ENCODE results near the gene CDRT4.

DNA sequence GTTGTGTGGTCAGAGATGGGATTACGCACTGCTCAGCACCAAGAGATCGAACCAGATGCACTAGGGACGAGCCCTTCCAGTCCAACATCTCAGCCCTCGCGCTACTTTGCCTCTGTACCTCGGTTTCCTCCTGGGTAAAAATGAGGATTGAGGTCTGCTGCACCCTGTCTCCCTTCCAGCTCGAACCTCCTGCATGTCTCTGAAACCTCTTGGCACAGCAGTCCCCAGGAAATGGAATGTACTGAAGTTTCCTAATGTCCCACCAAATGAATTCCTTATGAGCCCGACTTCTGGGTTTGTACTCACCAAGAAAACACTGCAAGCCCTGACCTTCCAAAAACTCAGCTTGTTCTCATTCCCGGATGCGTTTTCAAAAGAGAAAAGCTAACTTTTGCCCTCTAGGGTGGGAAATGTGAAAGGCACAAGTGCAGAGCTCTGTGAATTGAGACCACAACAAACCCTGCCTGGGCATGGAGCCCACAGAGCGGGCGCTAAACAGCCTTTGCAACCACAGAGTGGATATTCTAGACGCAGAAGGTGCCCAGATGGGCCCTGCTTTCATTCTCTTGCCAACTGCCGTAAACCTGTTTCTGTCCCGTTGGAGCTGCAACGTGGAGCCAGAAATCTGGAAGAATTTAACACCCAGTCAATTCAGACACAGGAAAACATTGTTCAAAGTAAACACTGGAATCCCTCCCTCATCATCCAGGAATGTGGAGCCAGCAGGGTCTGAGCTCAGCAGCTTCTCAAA, 10.3 kb downstream of the CDRT4 start:
- TF ChIP-seq, protein P1, sequence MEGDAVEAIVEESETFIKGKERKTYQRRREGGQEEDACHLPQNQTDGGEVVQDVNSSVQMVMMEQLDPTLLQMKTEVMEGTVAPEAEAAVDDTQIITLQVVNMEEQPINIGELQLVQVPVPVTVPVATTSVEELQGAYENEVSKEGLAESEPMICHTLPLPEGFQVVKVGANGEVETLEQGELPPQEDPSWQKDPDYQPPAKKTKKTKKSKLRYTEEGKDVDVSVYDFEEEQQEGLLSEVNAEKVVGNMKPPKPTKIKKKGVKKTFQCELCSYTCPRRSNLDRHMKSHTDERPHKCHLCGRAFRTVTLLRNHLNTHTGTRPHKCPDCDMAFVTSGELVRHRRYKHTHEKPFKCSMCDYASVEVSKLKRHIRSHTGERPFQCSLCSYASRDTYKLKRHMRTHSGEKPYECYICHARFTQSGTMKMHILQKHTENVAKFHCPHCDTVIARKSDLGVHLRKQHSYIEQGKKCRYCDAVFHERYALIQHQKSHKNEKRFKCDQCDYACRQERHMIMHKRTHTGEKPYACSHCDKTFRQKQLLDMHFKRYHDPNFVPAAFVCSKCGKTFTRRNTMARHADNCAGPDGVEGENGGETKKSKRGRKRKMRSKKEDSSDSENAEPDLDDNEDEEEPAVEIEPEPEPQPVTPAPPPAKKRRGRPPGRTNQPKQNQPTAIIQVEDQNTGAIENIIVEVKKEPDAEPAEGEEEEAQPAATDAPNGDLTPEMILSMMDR (IDR thresholded peaks at IDR 0.05): no peak
- TF ChIP-seq POLR2AphosphoS5 (IDR thresholded peaks at IDR 0.05): peak in 2 of 3 donors; percentile 10 to 82
